B cell (primary cell): ENCODE measurements around the gene FAM114A1. TPM values are rescaled to one million over a fixed set of nuclear protein-coding genes. Genes with fewer than 3 reads are reported as not detected.

Source experiments
- ATAC-seq: fragments of 200-7000 bp; cut with Tn5 transposase; one replicate; pipeline ENCODE4 v1.10.0; 2021; ENCODE audit warnings: low read depth, mild to moderate bottlenecking, moderate number of reproducible peaks, moderate library complexity
- CTCF ChIA-PET: fragments of 350-600 bp; sonication (Branson Sonifier 250); formaldehyde crosslinking; loops from one replicate; lab custom pipeline; 2021; ENCODE audit warnings: antibody characterized with exemption, inconsistent platforms; lab: Charles Lee
- POLR2A ChIA-PET: fragments of 350-600 bp; sonication (Branson Sonifier 250); formaldehyde crosslinking; loops from one replicate; lab custom pipeline; 2021; ENCODE audit warnings: antibody characterized with exemption; lab: Charles Lee
- DNase-seq: peaks from one replicate; pipeline ENCODE4 v3.0.0; 2013
- H2AFZ ChIP-seq: 2 replicates; pipeline ENCODE4 v1.6.1; 2012; ENCODE audit warnings: mild to moderate bottlenecking, low read depth, low read length; ENCODE audit not compliant: insufficient read depth, poor library complexity, severe bottlenecking
- H3K27ac ChIP-seq, 2 donors: 1 replicate in 1 of 2; 2 replicates in 1 of 2; pipeline ENCODE4 v1.5.1; 2012 to 2013; ENCODE audit warnings: low read length in 2 of 2, mild to moderate bottlenecking in 2 of 2, moderate library complexity in 1 of 2
- H3K27me3 ChIP-seq, 4 experiments: fragments of 200-600 bp in 1 of 4; sonication (generic) in 1 of 4; replicated peaks in 1 of 4; 1 replicate in 2 of 4; 2 replicates in 2 of 4; pipeline versions ENCODE4 v1.6.1 to v1.7.0; 2013 to 2016; ENCODE audit warnings: low read length in 3 of 4, mild to moderate bottlenecking in 2 of 4, mixed read lengths in 1 of 4, moderate library complexity in 1 of 4; ENCODE audit not compliant: insufficient read depth in 4 of 4, control insufficient read depth in 3 of 4; ENCODE audit errors: control extremely low read depth in 1 of 4
- H3K36me3 ChIP-seq, 2 experiments: replicated peaks in 1 of 2; 1 replicate in 1 of 2; 2 replicates in 1 of 2; pipeline versions ENCODE4 v1.6.1 to v1.7.1; 2013; ENCODE audit warnings: low read length in 1 of 2; ENCODE audit not compliant: insufficient read depth in 2 of 2, control insufficient read depth in 1 of 2; ENCODE audit errors: control extremely low read depth in 1 of 2, extremely low read depth in 1 of 2
- H3K4me1 ChIP-seq, 2 donors: fragments of 200-600 bp in 1 of 2; sonication (generic) in 1 of 2; 1 replicate in 1 of 2; 2 replicates in 1 of 2; pipeline versions ENCODE4 v1.5.1 to v1.6.1; 2013 to 2017; ENCODE audit warnings: low read length in 2 of 2; ENCODE audit not compliant: control insufficient read depth in 2 of 2, insufficient read depth in 2 of 2
- H3K4me2 ChIP-seq: replicated peaks from 2 replicates; pipeline ENCODE3; 2012; ENCODE audit warnings: mild to moderate bottlenecking, low read depth, low read length; ENCODE audit not compliant: poor library complexity, severe bottlenecking
- H3K4me3 ChIP-seq, 5 experiments: fragments of 200-600 bp in 1 of 5; sonication (generic) in 1 of 5; 1 replicate in 3 of 5; 2 replicates in 2 of 5; pipeline versions ENCODE4 v1.5.1 to v1.7.0; 2011 to 2016; ENCODE audit warnings: low read length in 4 of 5, mild to moderate bottlenecking in 4 of 5, low read depth in 2 of 5, control low read depth in 1 of 5, moderate library complexity in 1 of 5; ENCODE audit not compliant: insufficient read depth in 1 of 5; ENCODE audit errors: control extremely low read depth in 1 of 5, extremely low read depth in 1 of 5
- H3K79me2 ChIP-seq: fragments of 200-600 bp; sonication (generic); one replicate; pipeline ENCODE4 v1.6.0; 2016; ENCODE audit warnings: low read length; ENCODE audit not compliant: control insufficient read depth, insufficient read depth
- H3K9ac ChIP-seq: fragments of 200-600 bp; sonication (generic); 2 replicates; pipeline ENCODE4 v1.6.1; 2017; ENCODE audit warnings: mild to moderate bottlenecking, low read length, moderate library complexity
- H3K9me3 ChIP-seq, 3 donors: one replicate each; pipeline versions ENCODE4 v1.6.1 to v1.7.1; 2013; ENCODE audit warnings: low read length in 2 of 3; ENCODE audit not compliant: control insufficient read depth in 2 of 3, insufficient read depth in 1 of 3; ENCODE audit errors: control extremely low read depth in 1 of 3
- H4K20me1 ChIP-seq: 2 replicates; pipeline ENCODE4 v1.6.0; 2012; ENCODE audit warnings: mild to moderate bottlenecking, low read length; ENCODE audit not compliant: insufficient read depth, control insufficient read depth, poor library complexity, severe bottlenecking
- H3K27ac Mint-ChIP-seq: one replicate; pipeline ENCODE4 v1.8.0; 2021; ENCODE audit warnings: mixed read lengths
- H3K27me3 Mint-ChIP-seq: one replicate; pipeline ENCODE4 v1.8.0; 2021; ENCODE audit warnings: mixed read lengths
- H3K4me1 Mint-ChIP-seq: one replicate; pipeline ENCODE4 v1.8.0; 2021; ENCODE audit warnings: mixed read lengths
- H3K4me3 Mint-ChIP-seq: one replicate; pipeline ENCODE4 v1.8.0; 2021; ENCODE audit warnings: mixed read lengths
- H3K9me3 Mint-ChIP-seq: one replicate; pipeline ENCODE4 v1.8.0; 2022; ENCODE audit warnings: mixed read lengths; ENCODE audit not compliant: insufficient read depth
- CTCF ChIP-seq: fragments of 200-600 bp; IDR thresholded peaks from one replicate; pipeline ENCODE4 v1.8.0; 2022; ENCODE audit warnings: antibody characterized with exemption, mild to moderate bottlenecking
- EZH2 ChIP-seq: IDR thresholded peaks from 2 replicates; pipeline ENCODE4 v1.6.1; 2012; ENCODE audit warnings: borderline replicate concordance, low read depth, mild to moderate bottlenecking, moderate library complexity, low read length; ENCODE audit not compliant: insufficient read depth, poor library complexity, severe bottlenecking
- WGBS: methylation state at CpG from one replicate; pipeline ENCODE4 v1.1.5; 2013; ENCODE audit warnings: missing lambda C conversion rate; ENCODE audit not compliant: insufficient coverage; 5-methylcytosine and 5-hydroxymethylcytosine counted together
- intact Hi-C: fragments of 100-400 bp; cut with micrococcal nuclease; formaldehyde crosslinking; loops from one replicate; pipeline ENCODE4 v1.10.0; 2022
- polyA plus RNA-seq: library from polyadenylated mRNA; depleted of rRNA; stranded (reverse); fragments of >200 nt; gene quantifications from 2 replicates; pipeline ENCODE4 v1.2.3, GENCODE V29; 2012
- total RNA-seq, 2 donors: library from RNA; stranded (reverse); fragments of 120-200 nt in 1 of 2; gene quantifications; 1 replicate in 1 of 2; 2 replicates in 1 of 2; pipeline versions ENCODE4 v1.2.3 to v1.2.4, GENCODE V29; 2013 to 2022

FAM114A1 gene
- total and polyA plus RNA-seq, 2 donors (not counting 1 experiment from before 2014, with no cell fraction given) = 0.30 to 2.9 TPM

GRCh38 chr4:38985410-38986100, 117.9 kb downstream of the FAM114A1 start:
- TF ChIP-seq EZH2 (no peak), CTCF (no peak)
- WGBS = 0% methylated on average over 2 of the region's 10 CpGs
- Histone ChIP-seq H3K79me2 (peaks cover 13% of the 10 kb centered on the region), H3K4me1 (peaks cover 35 to 37% of the 10 kb centered on the region in 2 donors), H2AFZ (peak overlapping the region; percentile 59), H3K4me2 (peak overlapping the region; percentile 60), H3K27me3 (no peaks in the 10 kb centered on the region), H3K4me3 (peak overlapping the region in 3 of 5 experiments; percentile 8 to 31 (median 27)), H4K20me1 (no peaks in the 10 kb centered on the region), H3K36me3 (peaks cover 15 to 58% of the 10 kb centered on the region in 2 experiments), H3K9ac (peak overlapping the region; percentile 56), H3K27ac (peak overlapping the region; percentile 66 to 86), H3K9me3 (no peaks in the 10 kb centered on the region)
- POLR2A ChIA-PET = interaction anchor here (0.6 to 1.2 kb wide), 8 partner anchors 15 to 127 kb away, joined by 3 to 7 read pairs (median 4); no protein-coding TSS in a partner anchor
- ATAC-seq (peak; percentile 79), DNase-seq (peak; percentile 58)
- Mint-ChIP-seq H3K27ac (peak overlapping the region; percentile 94), H3K27me3 (no peaks in the 10 kb centered on the region), H3K4me3 (peak overlapping the region; percentile 77), H3K9me3 (no peaks in the 10 kb centered on the region), H3K4me1 (peaks cover 59% of the 10 kb centered on the region)
- intact Hi-C loops = loop anchor here (1.0 to 2.0 kb wide), 3 partner anchors 41 to 59 kb away; partner anchors contain the start of gene TMEM156
- CTCF ChIA-PET = interaction anchor here (0.6 to 3.2 kb wide), 15 partner anchors 42 to 453 kb away, joined by 3 to 22 read pairs (median 5); partner anchors contain the start of genes TLR10 and TMEM156

GRCh38 chr4:38987491-38987890, 119.9 kb downstream of the FAM114A1 start:
- Histone ChIP-seq H3K4me3 (peak overlapping the region in 1 of 5 experiments; percentile 3), H3K9ac (peak overlapping the region; percentile 2), H3K79me2 (peaks cover 13% of the 10 kb centered on the region), H4K20me1 (no peaks in the 10 kb centered on the region), H2AFZ (no peak overlapping the region), H3K27me3 (no peaks in the 10 kb centered on the region), H3K4me1 (peaks cover 35 to 37% of the 10 kb centered on the region in 2 donors), H3K4me2 (peak overlapping the region; percentile 43), H3K27ac (peak overlapping the region; percentile 39 to 68), H3K36me3 (peaks cover 11 to 51% of the 10 kb centered on the region in 2 experiments), H3K9me3 (no peaks in the 10 kb centered on the region)
- H3K4me3 Mint-ChIP-seq = peak overlapping the region; percentile 13
- ChIA-PET CTCF (interaction anchor here (0.6 to 3.2 kb wide), 3 partner anchors 41 to 179 kb away, joined by 3 to 22 read pairs (median 4); no protein-coding TSS in a partner anchor), POLR2A (interaction anchor here (0.6 to 1.5 kb wide), 4 partner anchors 11 to 155 kb away, joined by 3 to 4 read pairs (median 4); partner anchors contain the start of gene TMEM156)
- no peaks in the 10 kb centered on the region for H3K27me3 Mint-ChIP-seq
- H3K27ac Mint-ChIP-seq = peak overlapping the region; percentile 85
- DNase-seq (no peak), ATAC-seq (no peak)
- intact Hi-C loops = loop anchor here (2.0 kb wide), 2 partner anchors 39 to 57 kb away; no protein-coding TSS in a partner anchor
- TF ChIP-seq EZH2 (no peak), CTCF (no peak)
- peaks cover 56% of the 10 kb centered on the region for H3K4me1 Mint-ChIP-seq
- no peaks in the 10 kb centered on the region for H3K9me3 Mint-ChIP-seq
